GM10847 (cell line): ENCODE results near the gene ZNF69.

Experiments
- POLR2A ChIP-seq: IDR thresholded peaks from 2 replicates; pipeline ENCODE4 v1.6.1; 2011; ENCODE audit not compliant: insufficient read length; ENCODE audit errors: extremely low read depth

Gene ZNF69

GRCh38 chr19:11887611-11888531 lies at the start of gene ZNF69:
ZNF69 (plus strand) TSS chr19:11887782; CDS start chr19:11887924, 142 bp downstream.
- TF ChIP-seq POLR2A, result no peak

GRCh38 chr19:11843722-11844121 lies 43.9 kb upstream of the ZNF69 start:
- no peak for TF ChIP-seq POLR2A

GRCh38 chr19:11848200-11848593 lies 39.4 kb upstream of the ZNF69 start:
- no peak for TF ChIP-seq POLR2A

GRCh38 chr19:11848594-11849469 lies 38.8 kb upstream of the ZNF69 start, which contains the start of gene ZNF439:
ZNF439 (plus strand) TSS chr19:11848726; CDS start chr19:11848868, 142 bp downstream.
- TF ChIP-seq POLR2A, result peak; percentile 38

GRCh38 chr19:11853358-11853757 lies 34.2 kb upstream of the ZNF69 start:
- no peak for TF ChIP-seq POLR2A

GRCh38 chr19:11856596-11857250 lies 30.9 kb upstream of the ZNF69 start:
- TF ChIP-seq POLR2A, result no peak

GRCh38 chr19:11860721-11861120 lies 26.9 kb upstream of the ZNF69 start:
- no peak for TF ChIP-seq POLR2A

- no peak for TF ChIP-seq POLR2A
Measured at GRCh38 chr19:11861301-11861700, 26.3 kb upstream of the ZNF69 start.

- TF ChIP-seq POLR2A, result no peak
Measured at GRCh38 chr19:11868188-11868587, 19.4 kb upstream of the ZNF69 start.

- TF ChIP-seq POLR2A, result no peak
Measured at GRCh38 chr19:11872624-11873023, 15.0 kb upstream of the ZNF69 start.

- no peak for TF ChIP-seq POLR2A
Measured at GRCh38 chr19:11873762-11874161, 13.8 kb upstream of the ZNF69 start.

- no peak for TF ChIP-seq POLR2A
Measured at GRCh38 chr19:11880598-11880997, 7.0 kb upstream of the ZNF69 start.

GRCh38 chr19:11881151-11881800 lies 6.3 kb upstream of the ZNF69 start:
- TF ChIP-seq POLR2A, result no peak

- TF ChIP-seq POLR2A, result no peak
Measured at GRCh38 chr19:11882606-11883005, 5.0 kb upstream of the ZNF69 start.

GRCh38 chr19:11887234-11887610 lies 360 bp upstream of the ZNF69 start:
- no peak for TF ChIP-seq POLR2A
